GM19397 (cell line): ENCODE data around the gene TLX3.
"Not testable (repeated sequence)": the region's sequence is repeated elsewhere in the genome, so short reads cannot be mapped to it uniquely, and the experiment has no call there.

ENCODE experiments used
- ATAC-seq: cut with Tn5 transposase; IDR thresholded peaks from one replicate; pipeline ENCODE4 v1.9.1; 2021; ENCODE audit warnings: mild to moderate bottlenecking, moderate library complexity; ENCODE audit not compliant: unreplicated experiment

The TLX3 gene

DNA sequence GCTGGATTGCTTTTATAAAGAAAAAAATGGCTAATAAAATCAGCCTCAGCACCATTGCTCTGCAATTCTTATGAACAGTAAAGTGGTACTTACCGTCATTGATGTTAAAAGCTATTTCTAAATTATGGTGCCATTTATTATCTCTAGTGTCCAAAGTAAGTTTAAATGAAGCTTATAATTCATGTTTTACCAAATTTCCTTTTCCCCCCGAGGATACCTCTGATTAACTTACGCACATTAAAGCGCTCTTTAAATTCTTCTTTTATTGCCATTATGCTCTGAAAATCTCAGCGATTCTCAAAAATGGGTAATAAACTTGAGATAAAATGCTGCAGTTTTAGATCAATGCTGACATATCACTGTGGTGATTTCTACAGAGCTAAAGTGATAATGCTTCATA lies 13.5 kb downstream of the TLX3 start:
- no peak for ATAC-seq

DNA sequence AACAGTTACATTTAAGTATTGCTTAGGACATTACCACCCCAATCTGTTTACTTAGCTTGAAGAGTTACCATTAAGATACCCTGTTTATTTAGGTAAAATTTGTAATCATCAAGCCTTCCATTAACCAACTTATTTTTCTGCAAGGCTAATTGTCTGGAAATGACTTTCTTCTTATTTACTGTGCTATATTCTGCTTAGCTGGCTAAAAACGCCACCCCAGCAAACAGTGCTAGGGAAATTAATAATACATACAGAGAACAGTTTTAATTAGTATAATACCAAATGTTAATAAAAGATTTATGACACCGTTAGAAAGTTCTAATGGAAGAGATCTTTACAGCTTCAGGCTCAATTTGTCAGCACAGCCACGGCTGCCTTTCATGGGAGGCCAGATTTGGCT lies 14.0 kb downstream of the TLX3 start:
- no peak for ATAC-seq

DNA sequence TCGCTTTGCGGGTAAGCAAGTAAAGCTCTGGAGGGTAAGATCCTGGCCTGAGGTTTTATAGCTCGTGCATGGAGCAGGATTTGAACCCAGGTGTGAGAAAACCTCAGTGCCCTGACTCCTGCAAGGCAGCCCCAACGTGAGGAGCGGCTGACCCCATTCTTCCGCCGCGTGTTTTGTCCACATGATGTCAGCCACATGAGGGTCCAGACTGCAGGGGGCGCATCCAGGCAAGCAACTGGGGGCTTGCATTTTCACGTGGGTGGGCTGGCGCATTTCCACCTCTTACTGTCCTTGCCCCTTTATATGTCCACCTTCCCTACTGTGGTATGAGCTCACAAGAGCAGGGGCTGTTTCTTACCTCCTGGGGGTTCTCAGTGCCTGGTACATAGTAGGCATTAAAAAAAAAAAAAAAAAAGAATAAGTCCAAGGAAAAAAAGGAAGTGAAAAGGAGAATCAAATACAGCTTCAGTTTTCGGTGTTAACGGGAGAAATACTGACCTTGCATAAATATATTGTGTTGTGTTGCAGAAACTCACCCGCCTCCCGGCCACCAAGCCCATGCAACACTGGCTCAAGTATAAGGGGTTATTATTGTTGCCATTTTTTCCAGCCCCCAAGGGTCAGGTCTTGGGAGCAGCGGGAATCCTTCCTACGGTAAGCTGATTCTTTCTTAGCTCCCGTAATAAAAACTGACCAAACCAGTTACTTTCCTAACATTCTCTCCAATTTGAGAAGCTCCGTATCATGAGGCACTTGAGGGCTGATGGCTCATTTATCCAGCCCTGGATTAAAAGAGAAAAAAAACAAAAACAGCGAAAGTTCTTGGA lies 15.0 kb downstream of the TLX3 start:
- no peak for ATAC-seq

DNA sequence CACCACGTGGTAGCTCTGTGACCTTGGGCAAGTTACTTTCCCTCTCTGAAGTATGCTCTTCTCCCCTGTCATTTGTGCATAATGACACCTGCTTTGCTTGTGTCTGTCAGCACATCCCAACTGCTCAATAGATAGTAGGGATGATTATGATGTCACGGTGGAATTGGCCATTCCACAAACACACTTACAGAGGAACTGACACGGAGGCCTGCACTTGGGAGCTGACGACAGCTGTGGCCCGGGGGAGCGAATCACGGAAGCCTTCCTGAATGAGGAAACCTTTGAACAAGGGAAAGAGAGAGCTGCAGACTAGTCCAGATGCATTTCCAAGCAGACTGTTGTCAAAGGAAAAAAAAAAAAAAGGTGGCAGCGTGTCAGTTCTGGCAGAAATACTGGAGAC lies 21.0 kb downstream of the TLX3 start:
- no peak for ATAC-seq

DNA sequence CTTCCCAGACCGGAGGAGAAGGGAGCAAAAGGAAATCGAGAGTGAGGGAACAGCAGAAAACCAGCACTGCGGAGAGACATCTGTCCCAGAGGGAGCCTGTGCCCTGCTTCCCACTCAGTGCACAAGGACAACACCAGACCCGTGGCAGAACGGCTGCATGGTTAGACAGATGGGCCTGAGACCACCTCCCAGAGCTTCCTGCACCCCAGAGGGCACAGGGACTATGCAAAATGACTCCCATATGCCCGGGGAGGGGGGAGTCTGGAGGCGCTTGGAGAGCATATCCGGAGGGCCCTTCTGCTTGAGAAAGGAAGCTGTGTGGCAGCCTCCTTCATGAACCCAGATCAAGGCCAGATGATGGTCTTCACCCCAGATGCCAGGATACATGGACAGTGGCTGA lies 26.6 kb downstream of the TLX3 start:
- no peak for ATAC-seq

DNA sequence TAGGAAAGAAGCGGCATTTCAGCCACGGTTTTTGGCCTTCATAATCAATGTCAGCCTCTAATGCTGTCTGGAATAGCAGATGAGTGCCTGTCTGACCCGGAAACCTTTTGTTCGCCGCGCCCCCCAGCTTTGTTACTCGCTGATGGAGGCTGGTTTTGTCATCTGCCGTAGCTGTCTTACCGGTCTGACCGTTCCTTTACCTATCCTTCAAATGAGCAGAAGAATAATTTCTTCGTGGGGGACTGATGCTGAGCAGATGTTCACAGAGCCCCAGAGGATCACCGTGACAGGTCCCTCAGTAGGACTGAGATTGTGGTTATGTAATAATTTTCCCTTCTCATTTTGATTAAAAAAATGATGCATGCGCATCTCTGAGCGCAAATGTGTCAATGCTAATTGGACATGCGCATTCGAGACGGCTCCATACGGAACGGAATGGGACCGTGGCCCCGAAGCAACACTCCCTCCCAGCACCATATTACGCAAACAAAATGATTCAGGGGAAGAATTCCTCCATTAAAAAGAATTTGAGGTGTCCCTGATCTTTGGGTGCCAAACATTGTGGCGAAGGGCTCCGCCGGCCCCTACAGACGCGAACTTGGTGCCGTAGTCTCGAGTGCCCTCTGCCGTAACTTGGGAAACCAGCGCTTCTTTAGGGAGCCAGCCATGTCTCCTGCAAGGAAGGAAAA lies 27.6 kb downstream of the TLX3 start:
- ATAC-seq, result no peak

DNA sequence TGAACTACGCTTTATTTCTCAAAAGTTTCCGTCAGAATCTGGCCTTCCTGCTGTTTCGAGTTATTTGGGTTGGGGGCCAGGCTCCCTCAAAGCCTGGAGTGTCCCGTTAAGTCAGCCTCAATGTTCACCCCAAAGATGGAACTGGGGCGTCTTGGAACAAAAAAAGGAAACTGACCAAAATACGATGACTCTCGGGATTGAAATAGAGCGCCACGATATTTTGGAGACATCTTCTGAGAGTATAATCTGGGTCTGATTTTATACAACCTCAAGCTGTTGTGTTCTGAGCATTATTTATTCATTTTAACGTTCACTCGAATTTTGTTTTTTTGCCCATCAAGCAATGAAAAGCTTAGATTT lies 28.1 kb downstream of the TLX3 start:
- no peak for ATAC-seq

DNA sequence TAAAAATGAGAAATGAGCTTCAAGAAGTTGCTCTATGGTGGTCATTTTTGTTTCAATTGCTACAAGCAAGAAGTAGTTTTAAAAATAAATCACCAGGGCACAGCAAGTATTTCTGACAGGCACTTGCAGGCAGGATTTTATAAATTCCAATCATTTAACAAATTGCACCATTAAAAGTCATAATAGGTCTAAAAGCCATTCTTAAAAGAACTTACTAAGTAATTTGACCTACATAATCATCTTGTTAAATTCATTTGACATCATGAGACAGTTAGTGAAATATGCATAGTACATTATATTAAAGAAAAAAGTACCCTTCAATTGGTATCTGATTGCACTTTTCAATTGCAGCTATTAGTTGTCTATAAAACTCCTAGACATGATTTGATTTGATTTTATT lies 31.0 kb downstream of the TLX3 start:
- ATAC-seq, result no peak

DNA sequence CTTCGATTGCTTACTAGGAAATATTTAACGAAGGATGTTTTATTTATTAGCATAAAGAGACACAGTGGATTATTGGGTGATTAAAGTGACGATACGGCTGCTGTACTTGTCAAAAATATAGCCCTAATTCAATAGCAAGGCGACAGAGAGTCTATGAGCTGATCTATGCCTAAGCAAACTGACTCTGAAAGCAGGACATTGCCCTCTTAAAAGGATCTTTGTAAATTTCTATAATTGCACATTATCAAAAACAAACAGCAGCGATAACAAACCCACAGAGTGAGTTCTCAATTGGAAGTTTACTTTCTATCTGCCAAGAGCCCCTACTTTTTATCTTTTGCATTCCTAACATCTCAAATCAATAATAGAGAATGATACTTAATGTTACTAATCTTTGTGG lies 31.4 kb downstream of the TLX3 start:
- no peak for ATAC-seq

DNA sequence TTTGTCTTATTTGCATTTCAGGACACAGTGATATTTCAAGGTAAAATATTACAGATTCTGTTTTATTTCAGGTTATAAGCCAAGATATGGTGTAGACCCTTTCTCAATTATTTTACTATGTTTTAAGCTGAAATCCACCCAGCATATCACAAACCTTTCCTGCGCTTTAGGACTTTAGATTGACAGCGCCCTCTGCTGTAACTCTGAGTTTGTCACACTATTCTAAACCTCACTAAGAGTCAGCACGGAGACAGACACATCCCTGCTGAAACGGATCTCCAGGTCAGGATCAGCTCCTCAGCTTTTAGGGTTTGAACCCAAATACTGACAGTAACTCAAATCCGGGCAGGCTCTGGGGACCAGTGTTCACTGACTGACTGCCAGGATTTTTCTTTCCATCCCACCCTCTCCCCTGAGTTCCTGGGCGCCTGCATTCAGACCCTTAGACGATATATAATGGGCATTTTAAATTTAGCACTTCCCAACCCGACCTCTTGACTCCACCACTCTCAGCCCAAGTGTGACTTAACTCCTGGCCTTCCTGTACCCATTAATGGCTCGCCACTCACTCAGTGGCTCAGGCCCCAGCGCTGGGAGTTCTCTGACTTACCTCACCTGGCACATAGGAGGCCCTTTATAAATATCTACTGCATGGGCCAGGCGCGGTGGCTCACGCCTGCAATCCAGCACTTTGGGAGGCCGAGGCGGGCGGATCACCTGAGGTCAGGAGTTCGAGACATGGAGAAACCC lies 33.5 kb downstream of the TLX3 start:
- no peak for ATAC-seq

DNA sequence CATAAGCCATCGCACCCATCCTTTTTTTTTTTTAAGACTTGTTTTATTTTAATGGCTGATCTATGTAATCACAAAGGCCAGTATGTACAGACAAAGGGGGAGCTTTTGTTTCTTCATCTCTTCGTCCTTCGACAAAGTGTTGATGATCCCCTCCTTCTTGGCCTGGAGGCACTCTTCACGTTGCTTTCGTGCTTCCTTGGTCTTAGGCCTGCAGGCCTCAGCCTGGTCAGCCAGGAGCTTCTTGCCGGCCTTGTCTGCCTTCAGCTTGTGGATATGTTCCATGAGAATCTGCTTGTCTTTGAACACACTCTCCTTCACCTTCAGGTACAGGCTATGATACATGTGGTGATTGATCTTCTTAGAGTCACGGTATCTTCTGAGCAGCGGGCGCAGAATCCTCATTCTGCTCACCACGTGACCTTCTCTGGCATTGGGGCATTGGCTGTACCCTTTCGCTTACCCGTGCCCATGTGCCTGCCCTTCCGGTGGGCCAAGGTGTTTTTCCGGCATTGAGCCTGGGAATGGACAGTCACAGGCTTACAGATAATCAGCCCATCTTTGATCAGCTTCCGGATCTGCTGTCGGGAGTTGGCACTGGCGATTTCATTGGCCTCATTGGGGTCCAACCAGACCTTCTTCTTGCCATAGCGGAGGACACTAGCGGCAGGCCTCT lies 36.0 kb downstream of the TLX3 start:
- ATAC-seq, result no peak

DNA sequence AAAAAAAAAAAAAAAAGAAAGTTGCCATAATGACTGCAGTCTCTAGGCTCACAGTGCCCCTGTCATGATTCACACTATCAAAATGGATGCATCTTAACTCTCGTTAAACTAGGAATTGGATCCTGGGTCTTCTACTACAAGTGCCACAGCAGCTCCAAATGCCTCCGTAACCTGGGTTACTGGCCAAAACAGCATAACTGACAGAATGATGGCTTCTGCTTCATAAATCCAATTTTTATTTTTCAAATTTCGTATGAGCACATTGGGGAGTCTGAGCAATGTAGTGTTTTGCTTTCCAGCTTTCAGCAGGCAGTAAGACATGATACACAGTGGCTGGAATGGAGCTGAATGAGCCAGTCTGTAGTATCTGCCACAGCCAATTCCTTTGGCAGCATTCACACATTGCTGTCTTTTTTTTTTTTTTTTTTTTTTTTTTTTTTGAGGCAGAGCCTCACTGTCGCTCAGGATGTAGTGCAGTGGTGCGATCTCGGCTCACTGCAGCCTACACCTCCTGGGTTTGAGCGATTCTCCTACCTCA lies 42.6 kb downstream of the TLX3 start:
- no peak for ATAC-seq

DNA sequence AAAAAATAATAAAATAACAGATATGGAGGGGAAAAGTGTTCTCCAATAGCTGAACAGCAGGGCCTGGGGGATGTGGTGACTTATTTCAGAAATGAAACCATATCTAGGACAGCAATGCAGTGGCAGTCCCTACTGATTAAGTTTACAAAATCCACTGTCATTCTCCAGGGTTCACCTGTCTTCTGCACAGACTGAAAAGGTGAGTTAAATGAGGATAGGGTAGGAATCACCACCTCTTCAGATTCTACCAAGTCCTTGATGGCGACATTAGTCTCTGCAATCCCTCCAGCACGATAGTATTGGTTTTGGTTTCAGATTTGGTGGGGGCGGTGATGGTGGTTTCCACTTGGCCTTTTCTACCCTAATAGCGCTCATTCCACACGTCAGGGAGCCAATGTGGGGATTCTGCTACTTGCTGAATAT lies 46.3 kb downstream of the TLX3 start:
- peak; percentile 87 for ATAC-seq

DNA sequence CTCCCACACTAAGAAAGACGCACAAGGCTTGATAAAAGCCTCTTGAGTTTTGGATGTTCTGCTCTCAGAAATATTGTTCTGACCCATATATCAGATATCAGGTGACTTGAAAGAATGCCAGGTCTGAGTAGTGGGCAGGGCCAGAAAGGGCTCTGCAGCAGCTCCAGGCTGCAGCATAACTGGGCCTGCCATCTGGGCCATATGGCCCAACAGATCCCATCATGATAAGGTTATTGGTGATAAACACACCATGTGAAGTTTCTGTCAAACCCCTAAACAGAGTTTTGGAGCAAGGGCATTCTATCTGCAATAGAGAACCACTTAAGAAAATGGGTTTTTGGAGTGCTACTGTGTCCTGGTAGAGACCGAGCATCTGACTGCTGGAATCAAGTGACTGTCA lies 48.8 kb downstream of the TLX3 start:
- ATAC-seq, result no peak

DNA sequence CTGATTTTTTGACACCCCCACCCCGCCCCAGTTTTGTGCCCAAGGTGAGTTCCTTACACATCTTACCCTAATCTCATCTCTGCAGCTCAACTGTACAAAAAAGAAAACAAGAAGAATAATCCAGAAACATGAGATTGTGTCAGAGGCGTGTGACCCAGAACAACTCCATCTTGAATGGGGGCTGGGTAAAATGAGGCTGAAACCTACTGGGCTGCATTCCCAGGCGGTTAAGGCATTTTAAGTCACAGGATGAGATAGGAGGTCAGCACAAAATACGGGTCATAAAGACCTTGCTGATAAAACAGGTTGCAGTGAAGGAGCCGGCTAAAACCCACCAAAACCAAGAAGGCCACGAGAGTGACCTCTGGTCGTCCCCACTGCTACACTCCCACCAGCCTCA lies 52.1 kb downstream of the TLX3 start:
- not testable (repeated sequence) for ATAC-seq
